Stomach (tissue), 9 donors: ENCODE results near the gene RBPJ. TPM values are rescaled to one million over a fixed set of nuclear protein-coding genes. Genes with fewer than 3 reads are reported as not detected.

Source experiments
- DNase-seq, 2 donors: peaks; one replicate each; pipeline versions ENCODE4 v3.0.0 to v3.0.0-alpha.2; 2013 to 2019
- H3K27ac ChIP-seq, 5 donors: fragments of 200-600 bp in 4 of 5; sonication (generic) in 4 of 5; one replicate each; pipeline ENCODE4 v1.5.1; 2013 to 2019; ENCODE audit warnings: mild to moderate bottlenecking in 1 of 5, moderate library complexity in 1 of 5
- H3K27me3 ChIP-seq, 3 donors: fragments of 200-600 bp; sonication (generic); one replicate each; pipeline ENCODE4 v1.5.1; 2017 to 2019; ENCODE audit warnings: mixed run types in 1 of 3
- H3K36me3 ChIP-seq, 4 donors: fragments of 200-600 bp; sonication (generic); 1 replicate in 3 of 4; 2 replicates in 1 of 4; pipeline ENCODE4 v1.5.1; 2016 to 2019
- H3K4me1 ChIP-seq, 4 donors: fragments of 200-600 bp; sonication (generic); one replicate each; pipeline ENCODE4 v1.5.1; 2016 to 2019
- H3K4me3 ChIP-seq, 4 donors: fragments of 200-600 bp; sonication (generic) in 3 of 4; one replicate each; pipeline ENCODE4 v1.5.1; 2016 to 2019; ENCODE audit warnings: mild to moderate bottlenecking in 1 of 4
- H3K9me3 ChIP-seq, 4 donors: fragments of 200-600 bp; sonication (generic); one replicate each; pipeline ENCODE4 v1.5.1; 2016 to 2019
- EP300 ChIP-seq: sonication (generic); formaldehyde crosslinking; IDR thresholded peaks from one replicate; pipeline ENCODE4 v1.6.1; 2017; ENCODE audit warnings: antibody characterized with exemption
- POLR2A ChIP-seq, 4 donors: fragments of 450-650 bp; IDR thresholded peaks; one replicate each; pipeline ENCODE4 v1.6.1; 2016; ENCODE audit warnings: antibody characterized with exemption in 4 of 4, control low read depth in 2 of 4, mild to moderate bottlenecking in 1 of 4, moderate library complexity in 1 of 4
- POLR2AphosphoS5 ChIP-seq, 3 donors: sonication (generic); formaldehyde crosslinking; IDR thresholded peaks; one replicate each; pipeline ENCODE4 v1.6.1; 2016; ENCODE audit warnings: antibody characterized with exemption in 3 of 3
- WGBS, 5 donors: extraction: QIAGEN DNeasy Blood & Tissue Kit in 3 of 5; methylation state at CpG; one replicate each; pipeline versions ENCODE4 v1.1.5 to v1.1.7; 2013 to 2018; 5-methylcytosine and 5-hydroxymethylcytosine counted together
- intact Hi-C: fragments of 100-400 bp; cut with DNase I; formaldehyde crosslinking; loops from one replicate; pipeline ENCODE4 v1.15.1; 2023; ENCODE audit warnings: low total_unique reads
- polyA plus RNA-seq, 3 donors: library from polyadenylated mRNA; stranded (reverse); fragments of 200-250 nt; gene quantifications; one replicate each; pipeline ENCODE4 v1.2.3, GENCODE V29; 2013
- total RNA-seq, 5 donors: library from RNA; depleted of rRNA; stranded (reverse); fragments of >200 nt; gene quantifications; one replicate each; pipeline versions ENCODE4 v1.1.0 to v1.2.3, GENCODE V29; 2014 to 2016
- TF ChIP-seq, protein P1 (sequence below), 7 experiments: fragments of 450-650 bp in 4 of 7; fragments of 200-600 bp in 3 of 7; sonication (generic) in 3 of 7; IDR thresholded peaks; one replicate each; pipeline ENCODE4 v1.5.1; 2016 to 2019; ENCODE audit warnings: antibody characterized with exemption in 7 of 7, control low read depth in 2 of 7, mild to moderate bottlenecking in 1 of 7
- donor health status: healthy with polysubstance abuse.
- donor health status: Bipolar disorder and iron deficiency.
- donor health status: healthy.

Gene RBPJ
- total and polyA plus RNA-seq, 8 donors = 23.2 to 184 (median 45.8) TPM

DNA sequence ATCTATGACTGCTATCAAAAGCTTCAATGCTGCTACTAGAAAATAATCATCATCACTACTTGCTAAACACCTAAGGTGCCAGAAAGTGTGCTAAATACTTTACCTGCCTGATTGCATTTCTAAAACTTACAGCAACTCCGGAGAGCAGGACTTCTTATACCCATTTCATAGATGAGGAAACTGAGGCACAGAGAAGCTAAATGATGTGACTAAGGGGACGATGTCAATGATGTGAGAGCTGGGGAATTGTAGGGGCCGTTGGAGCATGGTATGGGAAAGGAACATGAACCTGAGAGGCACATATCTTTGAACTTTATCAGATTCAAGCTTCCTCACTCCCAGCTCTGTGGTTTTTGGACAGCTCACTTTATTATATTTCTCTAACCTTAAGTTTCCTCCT is 130.8 kb downstream of the RBPJ start:
- intact Hi-C loops = no loop called here
- Histone ChIP-seq H3K9me3 (peaks cover 0 to 7% (median 3%) of the 10 kb centered on the region in 4 donors), H3K4me1 (peaks cover 4 to 20% (median 9%) of the 10 kb centered on the region in 4 donors), H3K36me3 (no peaks in the 10 kb centered on the region), H3K4me3 (no peak overlapping the region), H3K27ac (peak overlapping the region in 1 of 5 donors; percentile 41), H3K27me3 (no peaks in the 10 kb centered on the region)
- no peak for DNase-seq
- TF ChIP-seq, protein P1, sequence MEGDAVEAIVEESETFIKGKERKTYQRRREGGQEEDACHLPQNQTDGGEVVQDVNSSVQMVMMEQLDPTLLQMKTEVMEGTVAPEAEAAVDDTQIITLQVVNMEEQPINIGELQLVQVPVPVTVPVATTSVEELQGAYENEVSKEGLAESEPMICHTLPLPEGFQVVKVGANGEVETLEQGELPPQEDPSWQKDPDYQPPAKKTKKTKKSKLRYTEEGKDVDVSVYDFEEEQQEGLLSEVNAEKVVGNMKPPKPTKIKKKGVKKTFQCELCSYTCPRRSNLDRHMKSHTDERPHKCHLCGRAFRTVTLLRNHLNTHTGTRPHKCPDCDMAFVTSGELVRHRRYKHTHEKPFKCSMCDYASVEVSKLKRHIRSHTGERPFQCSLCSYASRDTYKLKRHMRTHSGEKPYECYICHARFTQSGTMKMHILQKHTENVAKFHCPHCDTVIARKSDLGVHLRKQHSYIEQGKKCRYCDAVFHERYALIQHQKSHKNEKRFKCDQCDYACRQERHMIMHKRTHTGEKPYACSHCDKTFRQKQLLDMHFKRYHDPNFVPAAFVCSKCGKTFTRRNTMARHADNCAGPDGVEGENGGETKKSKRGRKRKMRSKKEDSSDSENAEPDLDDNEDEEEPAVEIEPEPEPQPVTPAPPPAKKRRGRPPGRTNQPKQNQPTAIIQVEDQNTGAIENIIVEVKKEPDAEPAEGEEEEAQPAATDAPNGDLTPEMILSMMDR (IDR thresholded peaks at IDR 0.05) = no peak
- TF ChIP-seq POLR2A (IDR thresholded peaks at IDR 0.05) = no peak
- no peak for TF ChIP-seq EP300
- TF ChIP-seq POLR2AphosphoS5 (IDR thresholded peaks at IDR 0.05) = no peak
- 47 to 64% (median 56%) methylated on average over 3 of the region's 3 CpGs for WGBS, 5 donors

DNA sequence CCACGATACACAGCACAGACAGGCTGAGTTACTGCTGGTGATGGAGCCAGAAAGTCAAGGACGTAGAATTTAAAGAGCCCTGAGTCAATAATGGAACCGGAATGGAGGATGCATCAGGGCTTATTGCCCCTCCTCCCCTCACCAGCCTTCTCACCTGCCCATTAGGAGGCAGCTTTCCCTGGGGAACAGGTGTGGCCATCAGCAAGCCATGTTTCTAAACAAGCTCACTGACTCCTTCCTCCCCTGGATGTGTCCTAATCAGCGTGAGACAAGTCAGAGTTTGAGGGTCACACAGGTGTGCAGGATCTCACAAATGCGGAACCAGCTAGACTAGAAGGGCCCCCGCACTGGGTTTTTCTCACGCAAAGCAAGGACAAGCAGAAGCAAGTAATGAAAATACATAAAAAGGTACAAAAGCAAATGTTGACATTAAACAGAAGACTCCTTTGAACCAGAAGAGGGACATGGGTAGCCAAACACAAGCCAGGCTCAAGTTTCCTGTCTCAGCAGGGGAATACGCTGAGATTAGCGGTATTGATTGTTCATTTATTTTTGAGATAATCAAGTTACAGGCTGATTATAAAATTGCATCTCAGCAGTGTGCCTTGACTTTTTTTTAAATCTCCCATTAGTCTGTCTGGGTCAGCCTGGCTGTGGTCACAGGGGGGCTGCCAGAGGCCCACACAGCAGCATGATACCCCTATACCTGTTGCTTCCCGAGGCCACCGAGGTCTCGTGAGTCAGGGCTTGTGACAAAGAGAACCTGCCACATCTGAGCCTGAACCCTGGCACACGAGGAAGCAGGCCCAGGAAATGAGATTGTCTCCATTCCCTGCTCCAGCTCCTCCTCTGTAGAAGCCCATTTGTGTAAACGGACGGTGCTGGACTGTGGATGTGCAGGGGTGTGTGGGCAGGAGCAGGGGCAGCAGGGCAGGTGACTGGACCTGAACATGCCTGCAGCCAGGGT is 132.0 kb downstream of the RBPJ start:
- DNase-seq = peak; percentile 54 to 83
- H3K4me1 ChIP-seq = peaks cover 4 to 20% (median 11%) of the 10 kb centered on the region in 4 donors
- H3K9me3 ChIP-seq = peaks cover 0 to 7% (median 3%) of the 10 kb centered on the region in 4 donors
- H3K4me3 ChIP-seq = peak overlapping the region in 1 of 4 donors; percentile 1
- WGBS, 5 donors = 34 to 59% (median 43%) methylated on average over 15 of the region's 15 CpGs
- intact Hi-C loops = no loop called here
- H3K36me3 ChIP-seq = no peaks in the 10 kb centered on the region
- no peaks in the 10 kb centered on the region for H3K27me3 ChIP-seq
- H3K27ac ChIP-seq = peak overlapping the region; percentile 15 to 54 (median 34)
- no peak for TF ChIP-seq POLR2A (IDR thresholded peaks at IDR 0.05)
- peak in 1 of 3 donors; percentile 31 for TF ChIP-seq POLR2AphosphoS5 (IDR thresholded peaks at IDR 0.05)
- no peak for TF ChIP-seq EP300

DNA sequence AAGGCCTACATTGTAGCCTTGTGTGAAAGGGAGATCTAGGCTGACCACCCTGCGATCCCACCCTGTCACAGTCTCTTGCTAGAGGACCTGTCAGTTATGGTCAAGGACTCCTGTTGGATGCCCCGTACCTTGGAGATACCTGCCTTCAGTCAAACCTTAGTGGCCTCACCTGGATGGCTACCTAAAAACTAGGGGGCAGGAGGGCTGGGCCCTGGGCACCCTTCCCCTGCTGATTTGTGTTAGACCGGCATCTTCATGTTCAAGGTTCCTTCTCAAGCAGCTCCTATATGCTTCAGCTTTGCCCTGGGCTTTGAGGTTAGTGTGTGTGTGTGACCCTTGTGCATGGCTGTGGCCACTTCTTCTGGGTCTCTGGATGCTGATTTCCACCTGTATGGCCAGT is 134.1 kb downstream of the RBPJ start:
- Histone ChIP-seq H3K27ac (no peak overlapping the region), H3K27me3 (no peaks in the 10 kb centered on the region), H3K4me3 (no peak overlapping the region), H3K9me3 (peaks cover 0 to 7% (median 3%) of the 10 kb centered on the region in 4 donors), H3K36me3 (no peaks in the 10 kb centered on the region), H3K4me1 (peaks cover 4 to 37% (median 20%) of the 10 kb centered on the region in 4 donors)
- 96 to 100% (median 98%) methylated on average over 3 of the region's 3 CpGs for WGBS, 5 donors
- TF ChIP-seq, protein P1 (IDR thresholded peaks at IDR 0.05) = no peak
- TF ChIP-seq POLR2AphosphoS5 (IDR thresholded peaks at IDR 0.05) (no peak), POLR2A (IDR thresholded peaks at IDR 0.05) (no peak), EP300 (no peak)
- intact Hi-C loops = no loop called here
- DNase-seq = no peak

DNA sequence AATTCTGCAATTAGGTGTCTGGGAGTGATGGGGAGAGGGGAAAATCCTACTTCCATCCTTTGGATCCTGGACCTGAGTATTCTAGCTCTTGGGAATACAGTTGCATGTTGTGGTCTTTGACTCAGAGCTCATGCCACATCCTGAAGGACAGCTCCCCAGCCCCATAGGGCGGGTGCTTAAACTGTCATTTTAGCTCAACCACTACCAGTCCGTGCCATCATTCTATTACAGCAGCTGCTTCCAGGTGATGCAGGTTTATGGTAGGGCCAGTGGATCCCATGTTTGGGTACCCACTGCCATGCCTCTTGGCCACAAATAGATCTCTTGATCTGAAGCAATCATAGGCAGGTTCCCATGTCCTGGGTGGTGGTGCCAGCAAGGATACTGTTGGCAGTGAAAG is 134.8 kb downstream of the RBPJ start:
- Histone ChIP-seq H3K9me3 (peaks cover 0 to 7% (median 3%) of the 10 kb centered on the region in 4 donors), H3K27ac (no peak overlapping the region), H3K36me3 (no peaks in the 10 kb centered on the region), H3K4me3 (no peak overlapping the region), H3K4me1 (peaks cover 4 to 42% (median 20%) of the 10 kb centered on the region in 4 donors), H3K27me3 (no peaks in the 10 kb centered on the region)
- no peak for DNase-seq
- intact Hi-C loops = no loop called here
- 88 to 100% (median 90%) methylated on average over 2 of the region's 2 CpGs; no CpG with 5 or more reads in 1 of the 5 donors for WGBS, 5 donors
- TF ChIP-seq, protein P1 (IDR thresholded peaks at IDR 0.05) = no peak
- no peak for TF ChIP-seq EP300
- TF ChIP-seq POLR2AphosphoS5 (IDR thresholded peaks at IDR 0.05) = no peak
- TF ChIP-seq POLR2A (IDR thresholded peaks at IDR 0.05) = no peak
